SK-N-MC (cell line): ENCODE measurements around the gene ARHGEF7.

Experiments used
- DNase-seq: peaks from one replicate; pipeline ENCODE4 v3.0.0-alpha.2; 2011; ENCODE audit warnings: low read depth, low spot score
- H3K27ac ChIP-seq: fragments of 200-600 bp; sonication (generic); 2 replicates; pipeline ENCODE4 v1.5.1; 2016; ENCODE audit warnings: mixed run types
- H3K36me3 ChIP-seq: fragments of 200-600 bp; sonication (generic); 2 replicates; pipeline ENCODE4 v1.6.1; 2017; ENCODE audit warnings: antibody characterized with exemption, low read length, mixed read lengths; ENCODE audit not compliant: insufficient read depth
- H3K4me3 ChIP-seq: fragments of 200-600 bp; sonication (generic); 2 replicates; pipeline ENCODE4 v1.5.1; 2016
- H3K9ac ChIP-seq: fragments of 200-600 bp; sonication (generic); 2 replicates; pipeline ENCODE4 v1.8.0; 2017; ENCODE audit warnings: mixed run types, mixed read lengths; ENCODE audit not compliant: insufficient read length
- H3K9me3 ChIP-seq: fragments of 200-600 bp; sonication (generic); 2 replicates; pipeline ENCODE4 v1.6.1; 2017; ENCODE audit warnings: low read depth, mild to moderate bottlenecking, antibody characterized with exemption, low read length, moderate library complexity, mixed read lengths
- EZH2 ChIP-seq: fragments of 200-600 bp; sonication (generic); IDR thresholded peaks from one replicate; pipeline ENCODE4 v1.6.1; 2017; ENCODE audit warnings: antibody characterized with exemption
- FOXP2 ChIP-seq: optimal IDR thresholded peaks from 2 replicates; pipeline ENCODE3; 2011; ENCODE audit warnings: mild to moderate bottlenecking, moderate library complexity; ENCODE audit not compliant: insufficient read depth; ENCODE audit errors: extremely low read length, control extremely low read depth
- POLR2AphosphoS5 ChIP-seq: IDR thresholded peaks from 2 replicates; pipeline ENCODE4 v1.6.1; 2012; ENCODE audit warnings: mild to moderate bottlenecking, low read depth, low read length, borderline replicate concordance

Gene ARHGEF7

GRCh38 chr13:111232191-111232590 lies 117.1 kb downstream of the ARHGEF7 start:
- TF ChIP-seq EZH2 (no peak), POLR2AphosphoS5 (no peak), FOXP2 (no peak)
- Histone ChIP-seq H3K36me3 (peaks cover 6% of the 10 kb centered on the region; the same call in 1 of the 2 replicates), H3K27ac (no peak overlapping the region), H3K9ac (no peak overlapping the region), H3K4me3 (no peak overlapping the region), H3K9me3 (no peaks in the 10 kb centered on the region)
- DNase-seq: no peak

GRCh38 chr13:111233080-111233479 lies 118.0 kb downstream of the ARHGEF7 start:
- TF ChIP-seq EZH2 (no peak), POLR2AphosphoS5 (no peak), FOXP2 (no peak)
- H3K9ac ChIP-seq: no peak overlapping the region
- no peak for DNase-seq
- H3K9me3 ChIP-seq: no peaks in the 10 kb centered on the region
- H3K4me3 ChIP-seq: no peak overlapping the region
- H3K27ac ChIP-seq: no peak overlapping the region
- H3K36me3 ChIP-seq: peaks cover 6% of the 10 kb centered on the region; the same call in 1 of the 2 replicates

GRCh38 chr13:111239764-111240670 lies 124.9 kb downstream of the ARHGEF7 start:
- Histone ChIP-seq H3K27ac (no peak overlapping the region), H3K4me3 (no peak overlapping the region), H3K9ac (no peak overlapping the region), H3K9me3 (no peaks in the 10 kb centered on the region), H3K36me3 (peaks cover 4% of the 10 kb centered on the region; the same call in 1 of the 2 replicates)
- TF ChIP-seq FOXP2: no peak
- no peak for DNase-seq

DNA sequence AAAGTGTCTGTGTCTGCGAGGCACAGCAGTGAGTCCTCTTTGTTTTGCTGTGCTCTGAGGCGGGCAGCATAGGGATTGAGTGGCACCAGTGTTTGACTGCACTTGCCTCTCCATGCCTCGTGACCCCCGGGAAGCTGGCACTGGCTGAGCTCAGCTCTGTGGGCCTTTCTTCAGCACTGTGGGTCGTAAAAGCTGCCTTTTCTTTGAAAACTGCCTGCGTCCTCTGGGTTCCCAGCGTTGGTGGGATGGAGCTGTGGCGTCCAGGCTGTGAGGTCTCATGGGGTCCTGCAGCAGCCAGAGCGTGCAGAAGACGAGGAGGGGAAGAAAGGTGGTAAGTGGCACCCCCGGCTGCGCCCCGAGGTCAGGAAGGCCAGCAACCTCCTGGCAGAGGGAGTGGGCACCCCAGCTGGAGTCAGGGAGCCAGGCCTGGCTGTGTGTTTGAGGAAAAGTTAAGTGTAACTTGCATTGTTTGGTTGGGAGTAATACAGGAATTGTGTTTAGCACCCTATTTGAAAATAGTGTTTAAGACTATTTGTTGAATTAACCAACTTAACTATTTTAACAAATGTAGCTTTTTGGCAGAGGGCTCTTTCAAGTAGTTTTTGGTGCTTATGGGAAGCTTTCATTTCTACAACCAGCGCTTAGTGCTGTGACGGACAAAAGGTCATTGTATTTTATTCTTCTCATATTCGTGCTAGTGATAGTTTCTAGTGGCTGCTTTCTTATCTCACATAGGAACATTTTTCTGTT lies 126.1 kb downstream of the ARHGEF7 start:
- Histone ChIP-seq H3K9me3 (no peaks in the 10 kb centered on the region), H3K36me3 (peaks cover 2% of the 10 kb centered on the region; the same call in 1 of the 2 replicates), H3K27ac (no peak overlapping the region), H3K4me3 (no peak overlapping the region), H3K9ac (no peak overlapping the region)
- no peak for DNase-seq
- no peak for TF ChIP-seq EZH2

DNA sequence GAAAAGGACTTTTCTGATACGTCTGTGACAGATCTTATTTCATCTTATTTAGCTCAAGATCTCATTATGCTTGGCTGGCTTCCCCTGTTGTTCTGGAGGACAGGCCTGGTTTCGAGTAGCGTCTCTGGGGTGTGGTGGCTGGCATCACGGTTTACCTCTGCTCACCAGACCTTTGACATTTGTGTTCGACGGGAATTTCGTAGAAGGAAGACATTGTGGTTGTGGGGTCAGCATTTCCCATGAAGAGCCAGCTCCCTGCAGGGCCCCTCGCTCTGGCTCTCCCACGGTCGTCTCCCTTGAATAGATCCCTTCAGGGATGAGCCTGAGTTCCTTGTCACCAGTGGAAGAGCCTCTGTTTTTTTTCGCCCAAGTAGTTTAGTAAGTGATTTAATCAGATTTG lies 126.8 kb downstream of the ARHGEF7 start:
- Histone ChIP-seq H3K27ac (no peak overlapping the region), H3K9ac (no peak overlapping the region), H3K9me3 (no peaks in the 10 kb centered on the region), H3K4me3 (no peak overlapping the region), H3K36me3 (peaks cover 2% of the 10 kb centered on the region; the same call in 1 of the 2 replicates)
- no peak for DNase-seq
- TF ChIP-seq FOXP2: no peak
- no peak for TF ChIP-seq EZH2
- TF ChIP-seq POLR2AphosphoS5: no peak

- TF ChIP-seq POLR2AphosphoS5: no peak
- no peak for TF ChIP-seq EZH2
- TF ChIP-seq FOXP2: no peak
- Histone ChIP-seq H3K4me3 (no peak overlapping the region), H3K27ac (no peak overlapping the region), H3K9ac (no peak overlapping the region), H3K36me3 (peaks cover 5% of the 10 kb centered on the region; the same call in 1 of the 2 replicates), H3K9me3 (no peaks in the 10 kb centered on the region)
- no peak for DNase-seq
Measured at GRCh38 chr13:111242585-111242984, 127.5 kb downstream of the ARHGEF7 start.

GRCh38 chr13:111243981-111244380 lies 128.9 kb downstream of the ARHGEF7 start:
- H3K9me3 ChIP-seq: no peaks in the 10 kb centered on the region
- no peak overlapping the region for H3K9ac ChIP-seq
- H3K27ac ChIP-seq: no peak overlapping the region
- TF ChIP-seq EZH2: no peak
- TF ChIP-seq POLR2AphosphoS5: no peak
- TF ChIP-seq FOXP2: no peak
- no peak overlapping the region for H3K4me3 ChIP-seq
- DNase-seq: no peak
- peaks cover 7% of the 10 kb centered on the region; the same call in 1 of the 2 replicates for H3K36me3 ChIP-seq

DNA sequence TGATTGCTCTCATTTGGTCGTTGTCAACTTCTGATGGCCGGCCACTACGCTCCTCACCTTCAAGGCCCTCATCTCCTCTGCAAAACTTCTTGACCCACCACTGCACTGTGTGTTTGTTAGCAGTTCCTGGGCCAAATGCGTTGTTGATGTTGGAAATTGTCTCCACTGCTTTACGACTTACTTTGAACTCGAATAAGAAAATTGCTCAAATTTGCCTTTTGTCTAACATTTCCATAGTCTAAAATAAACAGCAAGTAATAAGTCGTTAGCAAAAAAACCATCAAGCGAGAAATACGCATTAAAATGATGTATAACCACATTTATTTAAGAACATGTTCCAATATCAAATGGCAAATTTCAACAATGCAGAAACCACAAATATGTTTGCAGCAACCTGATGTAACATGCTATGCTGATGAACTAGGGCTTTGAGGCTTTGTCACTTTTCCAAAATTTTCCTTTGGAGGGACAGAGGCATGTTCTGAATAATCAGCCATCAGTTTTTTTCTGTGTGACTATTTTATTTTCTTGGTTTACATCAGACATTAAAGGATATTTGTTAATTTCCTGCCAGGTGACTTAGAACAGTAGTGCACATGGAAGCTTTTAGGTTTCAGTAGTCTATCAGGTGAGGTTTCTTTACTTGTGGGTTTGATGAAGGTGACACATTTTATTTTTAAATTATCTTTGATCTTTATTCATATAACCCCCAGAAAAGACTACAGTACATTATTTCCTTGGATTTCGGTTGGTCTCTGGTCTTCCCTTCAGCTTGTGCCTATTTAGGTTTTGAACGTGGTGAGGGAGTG lies 130.7 kb downstream of the ARHGEF7 start:
- no peak overlapping the region for H3K27ac ChIP-seq

More for the DNA sequence above, 130.7 kb downstream of the ARHGEF7 start:
- no peak overlapping the region for H3K9ac ChIP-seq
- peaks cover 7% of the 10 kb centered on the region; the same call in 1 of the 2 replicates for H3K36me3 ChIP-seq
- TF ChIP-seq POLR2AphosphoS5 (no peak), FOXP2 (no peak), EZH2 (no peak)
- H3K9me3 ChIP-seq: no peaks in the 10 kb centered on the region
- H3K4me3 ChIP-seq: no peak overlapping the region
- DNase-seq: no peak
